ENCODE data around the gene MACROD1.

The MACROD1 gene

DNA sequence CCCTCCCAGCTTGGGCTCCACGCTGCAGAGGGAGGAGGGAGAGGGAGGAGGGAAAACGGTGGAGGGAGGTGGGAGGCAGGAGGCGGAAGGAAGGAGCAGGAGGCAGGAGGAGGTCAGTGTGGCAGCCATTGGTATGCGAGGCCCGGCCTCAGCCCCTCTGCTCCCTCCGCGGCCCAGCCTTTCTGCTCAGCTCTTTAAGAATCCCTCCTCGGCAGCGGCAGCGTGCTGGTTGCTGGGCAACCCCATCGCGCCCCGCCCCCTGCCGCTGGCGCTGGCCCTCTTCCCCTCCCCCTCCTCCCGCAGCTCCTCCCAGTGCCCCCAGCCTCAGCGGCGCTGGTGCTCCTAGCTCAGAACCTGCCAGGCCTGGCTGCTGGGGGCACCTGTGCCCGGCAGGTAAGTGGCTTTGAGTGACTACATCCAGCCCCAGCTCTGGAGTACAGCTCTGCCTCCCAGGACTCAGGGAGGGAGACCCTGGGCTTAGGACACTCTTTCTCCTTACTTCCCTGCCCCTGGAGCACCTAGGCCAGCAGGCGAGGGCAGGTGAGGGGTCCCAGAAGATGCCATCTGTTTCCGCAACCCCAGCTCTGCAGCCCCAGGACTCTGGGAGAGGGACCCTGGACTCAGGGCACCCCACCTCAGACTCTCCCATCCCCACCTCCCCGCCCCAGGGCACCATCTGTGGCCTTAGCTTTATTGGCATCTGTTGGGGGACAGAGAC lies 137.4 kb downstream of the MACROD1 start:
- H3K27ac ChIP-seq = no peak overlapping the region
- TF ChIP-seq ZFX (IDR thresholded peaks at IDR 0.05; ENCODE audit: borderline replicate concordance) = no peak
- TF ChIP-seq, protein P1, sequence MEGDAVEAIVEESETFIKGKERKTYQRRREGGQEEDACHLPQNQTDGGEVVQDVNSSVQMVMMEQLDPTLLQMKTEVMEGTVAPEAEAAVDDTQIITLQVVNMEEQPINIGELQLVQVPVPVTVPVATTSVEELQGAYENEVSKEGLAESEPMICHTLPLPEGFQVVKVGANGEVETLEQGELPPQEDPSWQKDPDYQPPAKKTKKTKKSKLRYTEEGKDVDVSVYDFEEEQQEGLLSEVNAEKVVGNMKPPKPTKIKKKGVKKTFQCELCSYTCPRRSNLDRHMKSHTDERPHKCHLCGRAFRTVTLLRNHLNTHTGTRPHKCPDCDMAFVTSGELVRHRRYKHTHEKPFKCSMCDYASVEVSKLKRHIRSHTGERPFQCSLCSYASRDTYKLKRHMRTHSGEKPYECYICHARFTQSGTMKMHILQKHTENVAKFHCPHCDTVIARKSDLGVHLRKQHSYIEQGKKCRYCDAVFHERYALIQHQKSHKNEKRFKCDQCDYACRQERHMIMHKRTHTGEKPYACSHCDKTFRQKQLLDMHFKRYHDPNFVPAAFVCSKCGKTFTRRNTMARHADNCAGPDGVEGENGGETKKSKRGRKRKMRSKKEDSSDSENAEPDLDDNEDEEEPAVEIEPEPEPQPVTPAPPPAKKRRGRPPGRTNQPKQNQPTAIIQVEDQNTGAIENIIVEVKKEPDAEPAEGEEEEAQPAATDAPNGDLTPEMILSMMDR (IDR thresholded peaks at IDR 0.05) = no peak

- H3K27ac ChIP-seq = no peak overlapping the region
- no peak for TF ChIP-seq ZFX (IDR thresholded peaks at IDR 0.05; ENCODE audit: borderline replicate concordance)
- TF ChIP-seq, protein P1 (IDR thresholded peaks at IDR 0.05) = no peak
Measured at GRCh38 chr11:64027651-64028397, 138.1 kb downstream of the MACROD1 start.

DNA sequence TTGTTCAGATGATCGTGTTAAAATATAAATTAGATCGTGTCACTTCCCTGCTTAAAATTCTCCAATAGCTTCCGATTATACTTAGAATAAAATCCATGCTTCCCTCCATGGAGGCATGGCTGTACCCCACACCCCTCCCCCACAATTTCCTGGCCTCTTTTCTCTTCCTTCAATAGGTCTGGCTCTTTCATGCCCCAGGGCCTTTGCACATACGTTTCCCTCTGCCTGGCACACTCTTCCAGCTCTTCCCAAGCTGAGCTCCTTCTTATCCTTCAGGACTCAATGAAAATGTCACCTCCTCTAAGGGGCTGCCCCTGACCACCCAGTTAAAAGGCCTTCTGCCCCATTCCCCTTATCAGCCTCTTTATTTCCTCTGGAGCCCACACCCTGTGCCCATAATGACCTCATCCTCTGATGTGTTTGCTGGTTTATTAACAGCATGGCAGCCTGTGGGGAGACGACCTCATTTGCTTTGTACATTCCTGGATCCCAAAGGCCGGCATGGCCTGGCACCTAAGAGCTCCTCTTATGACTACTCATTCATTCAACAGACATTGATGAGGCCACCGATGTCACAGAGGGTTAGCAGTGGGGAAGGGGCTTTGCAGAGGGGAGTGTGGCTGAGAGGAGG lies 139.2 kb downstream of the MACROD1 start:
- TF ChIP-seq, protein P1 (IDR thresholded peaks at IDR 0.05) = no peak
- TF ChIP-seq ZFX (IDR thresholded peaks at IDR 0.05; ENCODE audit: borderline replicate concordance) = no peak
- no peak overlapping the region for H3K27ac ChIP-seq

DNA sequence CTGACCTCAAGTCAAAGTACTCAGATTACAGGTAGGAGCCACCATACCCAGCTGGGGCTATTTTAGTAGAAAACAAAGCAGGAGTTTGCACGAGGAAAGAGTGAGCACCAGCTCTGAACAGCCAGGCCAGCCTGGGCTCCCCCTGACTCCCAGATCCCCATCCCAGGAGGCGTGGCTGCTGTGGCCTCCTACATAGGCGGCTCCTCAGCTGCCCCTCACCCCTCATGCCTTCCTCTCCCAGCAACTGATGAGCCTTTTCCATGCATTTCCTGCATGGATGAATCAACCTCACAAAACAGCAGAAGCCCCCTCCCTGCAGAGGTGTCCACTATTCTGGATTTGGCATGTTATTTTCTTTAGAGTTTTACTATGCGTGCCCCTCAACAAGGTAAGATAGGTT lies 140.7 kb downstream of the MACROD1 start:
- no peak for TF ChIP-seq ZFX (IDR thresholded peaks at IDR 0.05; ENCODE audit: borderline replicate concordance)
- TF ChIP-seq, protein P1 (IDR thresholded peaks at IDR 0.05) = no peak

DNA sequence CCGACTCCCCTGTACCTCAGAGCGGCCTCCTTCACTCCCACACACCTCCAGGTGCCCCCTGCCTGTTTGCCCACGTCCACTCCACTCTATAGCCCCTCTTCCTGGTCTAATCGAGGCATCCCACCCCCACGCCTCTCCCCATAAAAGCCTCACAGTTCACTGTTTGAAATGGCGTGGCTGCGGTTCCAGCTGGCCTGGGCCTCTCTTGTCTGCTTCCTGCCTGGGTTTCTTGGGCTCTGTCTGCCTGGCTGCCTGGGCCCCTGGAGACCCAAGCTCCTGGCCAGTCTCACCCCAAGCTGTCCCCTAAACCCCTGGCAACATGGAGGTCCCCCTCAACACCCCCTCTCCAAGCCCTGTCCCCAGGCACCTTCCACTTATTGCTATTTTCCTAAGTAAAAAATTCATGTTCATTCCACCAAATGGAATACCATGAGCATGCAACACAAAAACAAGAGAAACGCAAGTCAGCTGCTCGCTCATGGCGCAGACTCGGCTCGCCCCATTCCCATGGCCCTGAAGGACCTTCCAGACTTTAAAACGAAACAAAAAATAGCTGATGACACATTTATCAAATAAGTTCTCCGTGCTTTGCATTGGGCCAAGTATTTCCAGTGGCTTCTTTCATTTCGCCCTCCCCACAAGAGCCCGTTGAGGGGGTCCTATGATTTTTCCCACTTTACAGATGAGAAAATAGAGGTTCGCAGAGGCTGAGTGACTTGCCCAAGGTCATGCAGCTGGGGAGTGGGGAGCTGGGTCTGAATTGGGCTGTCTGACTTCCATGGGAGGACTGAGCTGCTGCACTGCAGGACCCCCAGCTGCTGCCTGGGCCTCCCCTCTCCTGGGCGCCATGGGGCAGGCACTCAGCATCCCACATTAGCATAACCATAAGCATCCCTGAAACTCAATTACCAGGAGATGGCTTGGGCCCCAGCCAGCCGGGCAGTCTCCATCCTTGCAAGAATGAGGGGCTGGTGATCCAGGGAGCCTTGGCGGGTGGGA lies 141.9 kb downstream of the MACROD1 start:
- H3K27ac ChIP-seq = no peak overlapping the region
- TF ChIP-seq, protein P1 (IDR thresholded peaks at IDR 0.05) = no peak
- no peak for TF ChIP-seq ZFX (IDR thresholded peaks at IDR 0.05; ENCODE audit: borderline replicate concordance)

More for the DNA sequence above, 140.7 kb downstream of the MACROD1 start:
- H3K27ac ChIP-seq = no peak overlapping the region

GRCh38 chr11:64022125-64022784 lies 143.7 kb downstream of the MACROD1 start:
- TF ChIP-seq, protein P1 (IDR thresholded peaks at IDR 0.05) = no peak
- TF ChIP-seq ZFX (IDR thresholded peaks at IDR 0.05; ENCODE audit: borderline replicate concordance) = no peak
- H3K27ac ChIP-seq = no peak overlapping the region
